HepG2 (cell line): Measurements from ENCODE around the gene ZBTB44. TPM values are rescaled to one million over a fixed set of nuclear protein-coding genes. Genes with fewer than 3 reads are reported as not detected.

Experiments
- ATAC-seq: fragments of 200-7000 bp; cut with Tn5 transposase; 3 replicates; pipeline ENCODE4 v1.9.1; 2020; ENCODE audit warnings: mild to moderate bottlenecking, moderate library complexity
- BruUV-seq: library from RNA; stranded (reverse); fragments of 400-500 nt; replicated peaks from 2 replicates; lab custom pipeline; 2021; lab: Mats Ljungman, UMichigan
- CTCF ChIA-PET: fragments of 300-600 bp; formaldehyde crosslinking; extraction: SDS; loops from one replicate; lab custom pipeline; 2021; ENCODE audit warnings: low total read pairs, inconsistent platforms, low intra/inter-chr PET ratio; lab: Yijun Ruan, JAX
- POLR2A ChIA-PET: fragments of 350-600 bp; sonication (Branson Sonifier 250); formaldehyde crosslinking; loops from one replicate; lab custom pipeline; 2020; ENCODE audit warnings: antibody characterized with exemption, inconsistent platforms; lab: Yijun Ruan, JAX
- DNase-seq: peaks from one replicate; pipeline ENCODE4 v3.0.0-alpha.2; 2015; ENCODE audit warnings: low spot score
- FAIRE-seq: peaks from 3 replicates; lab custom pipeline; 2011; peaks lifted over from hg19 to GRCh38; lab: Jason Lieb, UNC
- H2AFZ ChIP-seq: one replicate; pipeline ENCODE4 v1.6.1; 2011; ENCODE audit warnings: low read length, inconsistent platforms
- H3K27ac ChIP-seq: fragments of 300-600 bp; 3 replicates; pipeline ENCODE4 v1.8.0; 2011; ENCODE audit warnings: mixed run types, mild to moderate bottlenecking, mixed read lengths, low read length, inconsistent platforms; ENCODE audit not compliant: insufficient read depth; ENCODE audit errors: extremely low read length
- H3K27me3 ChIP-seq, 2 experiments: fragments of 200-600 bp in 1 of 2; 2 replicates in 1 of 2; 3 replicates in 1 of 2; pipeline versions ENCODE4 v1.6.0 to v1.8.0; 2011; ENCODE audit warnings: low read length in 2 of 2, mild to moderate bottlenecking in 2 of 2, moderate library complexity in 2 of 2, inconsistent platforms in 1 of 2; ENCODE audit not compliant: insufficient read depth in 2 of 2, control insufficient read depth in 1 of 2
- H3K36me3 ChIP-seq, 2 experiments: fragments of 200-600 bp in 1 of 2; replicated peaks in 1 of 2; 2 replicates in 1 of 2; 3 replicates in 1 of 2; pipeline versions ENCODE4 v1.5.1 to v1.8.0; 2011; ENCODE audit warnings: low read length in 2 of 2, inconsistent platforms in 1 of 2; ENCODE audit not compliant: insufficient read depth in 2 of 2, control insufficient read depth in 1 of 2
- H3K4me1 ChIP-seq: 2 replicates; pipeline ENCODE4 v1.5.1; 2012; ENCODE audit warnings: low read length, inconsistent platforms; ENCODE audit not compliant: insufficient read depth
- H3K4me2 ChIP-seq: 2 replicates; pipeline ENCODE4 v1.6.0; 2011; ENCODE audit warnings: low read depth, low read length, inconsistent platforms
- H3K4me3 ChIP-seq, 3 experiments: fragments of 200-600 bp in 1 of 3; sonication (generic), shearing (Covaris generic) in 1 of 3; replicated peaks in 1 of 3; 2 replicates each; pipeline ENCODE4 v1.5.1; 2011 to 2016; ENCODE audit warnings: low read length in 3 of 3, inconsistent platforms in 2 of 3, low read depth in 2 of 3, mild to moderate bottlenecking in 2 of 3, control low read depth in 1 of 3, mixed read lengths in 1 of 3; ENCODE audit not compliant: insufficient read depth in 1 of 3
- H3K79me2 ChIP-seq: one replicate; pipeline ENCODE4 v1.6.1; 2011; ENCODE audit warnings: low read length, inconsistent platforms; ENCODE audit not compliant: insufficient read depth
- H3K9ac ChIP-seq: 2 replicates; pipeline ENCODE4 v1.6.0; 2011; ENCODE audit warnings: mild to moderate bottlenecking, low read depth, low read length, inconsistent platforms; ENCODE audit not compliant: insufficient read depth
- H3K9me3 ChIP-seq: 2 replicates; pipeline ENCODE4 v1.5.1; 2012; ENCODE audit warnings: mild to moderate bottlenecking, low read length
- H4K20me1 ChIP-seq: 2 replicates; pipeline ENCODE4 v1.6.0; 2011; ENCODE audit warnings: inconsistent platforms, mild to moderate bottlenecking, low read length, moderate library complexity; ENCODE audit not compliant: insufficient read depth
- BRD4 ChIP-seq: sonication (generic); formaldehyde crosslinking; IDR thresholded peaks from 2 replicates; pipeline ENCODE4 v1.4.0; 2020; ENCODE audit warnings: missing genetic modification reagents
- LCORL ChIP-seq, 2 experiments: fragments of 450-650 bp in 1 of 2; sonication (generic) in 1 of 2; formaldehyde crosslinking in 1 of 2; IDR thresholded peaks; 2 replicates each; pipeline versions ENCODE4 v1.5.0 to v1.6.1; 2017 to 2020; ENCODE audit warnings: antibody characterized with exemption in 1 of 2, missing genetic modification reagents in 1 of 2
- NFE2L1 ChIP-seq: sonication (generic); formaldehyde crosslinking; IDR thresholded peaks from 2 replicates; pipeline ENCODE4 v1.4.0; 2020; ENCODE audit warnings: missing genetic modification reagents, mild to moderate bottlenecking, borderline replicate concordance
- PCBP1 ChIP-seq: fragments of 200-400 bp; formaldehyde crosslinking; IDR thresholded peaks from 2 replicates; pipeline ENCODE4 v1.6.1; 2017; ENCODE audit warnings: mild to moderate bottlenecking, low read depth, low read length, borderline replicate concordance
- REXO4 ChIP-seq: sonication (generic); formaldehyde crosslinking; IDR thresholded peaks from 2 replicates; pipeline ENCODE4 v1.8.0; 2022; ENCODE audit warnings: missing genetic modification reagents, mild to moderate bottlenecking, borderline replicate concordance
- RORA ChIP-seq: sonication (generic); formaldehyde crosslinking; IDR thresholded peaks from 2 replicates; pipeline ENCODE4 v1.5.0; 2020; ENCODE audit warnings: mild to moderate bottlenecking, missing genetic modification reagents, moderate library complexity
- SIN3A ChIP-seq: IDR thresholded peaks from 2 replicates; pipeline ENCODE4 v1.6.1; 2011; ENCODE audit warnings: low read depth, mild to moderate bottlenecking, control low read depth, low read length, borderline replicate concordance
- TAF1 ChIP-seq: sonication (generic); formaldehyde crosslinking; IDR thresholded peaks from 2 replicates; pipeline ENCODE4 v1.4.0; 2020; ENCODE audit warnings: missing genetic modification reagents
- XBP1 ChIP-seq: sonication (generic); formaldehyde crosslinking; IDR thresholded peaks from 2 replicates; pipeline ENCODE4 v1.5.0; 2020; ENCODE audit warnings: missing genetic modification reagents
- ZNF160 ChIP-seq: sonication (generic); formaldehyde crosslinking; IDR thresholded peaks from 2 replicates; pipeline ENCODE4 v1.8.0; 2022; ENCODE audit warnings: mild to moderate bottlenecking, inconsistent platforms, missing genetic modification reagents
- ZNF431 ChIP-seq: sonication (generic); formaldehyde crosslinking; IDR thresholded peaks from 2 replicates; pipeline ENCODE4 v1.9.0; 2022; ENCODE audit warnings: missing genetic modification reagents, low read depth, mild to moderate bottlenecking, borderline replicate concordance
- ZNF569 ChIP-seq: sonication (generic); formaldehyde crosslinking; IDR thresholded peaks from 2 replicates; pipeline ENCODE4 v1.5.0; 2020; ENCODE audit warnings: mild to moderate bottlenecking, missing genetic modification reagents, moderate library complexity, borderline replicate concordance
- ZSCAN21 ChIP-seq: sonication (generic); formaldehyde crosslinking; IDR thresholded peaks from 2 replicates; pipeline ENCODE4 v1.8.0; 2022; ENCODE audit warnings: mild to moderate bottlenecking, missing genetic modification reagents, moderate library complexity, borderline replicate concordance
- WGBS: methylation state at CpG from one replicate; pipeline ENCODE4 v1.1.6; 2017; ENCODE audit warnings: low lambda C conversion rate; 5-methylcytosine and 5-hydroxymethylcytosine counted together
- in situ Hi-C: cut with HindIII; loops from 2 replicates; pipeline ENCODE4 v1.10.0; 2017; ENCODE audit warnings: low pct_unique_long_range_greater_than_20kb; ENCODE audit not compliant: extremely low pct_ligation_motif_present
- intact Hi-C: fragments of 100-400 bp; cut with micrococcal nuclease; formaldehyde crosslinking; loops from one replicate; pipeline ENCODE4 v1.10.0; 2022; ENCODE audit not compliant: unreplicated experiment
- polyA plus RNA-seq, 8 experiments: library from polyadenylated mRNA; depleted of rRNA in 3 of 8; stranded (reverse) in 7 of 8; unstranded in 1 of 8; fragments of >200 nt; fragmentation: Illumina TruSeq in 4 of 8; extraction: Trizol in 4 of 8; gene quantifications; 2 replicates each; pipeline versions ENCODE4 v1.2.1 to v1.2.3, GENCODE V29; 2011 to 2016; ENCODE audit warnings: low read depth in 4 of 8, missing spikeins in 1 of 8, mixed read lengths in 1 of 8; ENCODE audit not compliant: insufficient read depth in 1 of 8
- total RNA-seq, 5 experiments: library from RNA; depleted of rRNA; stranded (reverse); fragments of >200 nt; fragmentation: Illumina TruSeq; extraction: Trizol; gene quantifications; 2 replicates each; pipeline ENCODE4 v1.2.3, GENCODE V29; 2016; ENCODE audit warnings: low read depth in 1 of 5
- TF ChIP-seq, protein P1 (sequence below): IDR thresholded peaks from 2 replicates; pipeline ENCODE4 v1.6.1; 2016
- TF ChIP-seq, protein P2 (sequence below): sonication (generic); formaldehyde crosslinking; IDR thresholded peaks from 2 replicates; pipeline ENCODE4 v1.4.0; 2020; ENCODE audit warnings: missing genetic modification reagents

Gene ZBTB44
- total and polyA plus RNA-seq, 2 of the 13 experiments (the other 11 are each of a cell fraction or from before 2014, with no cell fraction given), result 22.8 to 23.6 TPM

GRCh38 chr11:130198292-130198691, 116.4 kb downstream of the ZBTB44 start:
- 82% methylated on average over 16 of the region's 22 CpGs for WGBS
- TF ChIP-seq SIN3A, result no peak
- TF ChIP-seq ZSCAN21 (CRISPR knock-in tag), result no peak
- no peak for TF ChIP-seq NFE2L1 (CRISPR knock-in tag)
- TF ChIP-seq LCORL (IDR thresholded peaks at IDR 0.05), result no peak
- no peak for TF ChIP-seq LCORL (CRISPR knock-in tag; IDR thresholded peaks at IDR 0.05)
- no peak for TF ChIP-seq PCBP1
- TF ChIP-seq BRD4 (CRISPR knock-in tag), result no peak
- no peak for TF ChIP-seq REXO4
- no peak for TF ChIP-seq RORA (CRISPR knock-in tag)
- no peak overlapping the region for H3K4me2 ChIP-seq
- no peak for ATAC-seq
- no peaks in the 10 kb centered on the region for H3K27me3 ChIP-seq
- no TSS peak for BruUV-seq
- H2AFZ ChIP-seq, result no peak overlapping the region
- no peaks in the 10 kb centered on the region for H3K79me2 ChIP-seq
- peaks cover 9% of the 10 kb centered on the region for H3K4me1 ChIP-seq
- no peaks in the 10 kb centered on the region for H3K9me3 ChIP-seq
- CTCF ChIA-PET, result no interaction called here
- POLR2A ChIA-PET, result no interaction called here
- no peaks in the 10 kb centered on the region for H3K36me3 ChIP-seq
- no peak overlapping the region for H3K4me3 ChIP-seq
- FAIRE-seq, result no peak
- H3K27ac ChIP-seq, result no peak overlapping the region
- in situ Hi-C loops, result no loop called here
- H4K20me1 ChIP-seq, result no peaks in the 10 kb centered on the region
- intact Hi-C loops, result no loop called here
- H3K9ac ChIP-seq, result no peak overlapping the region
- DNase-seq, result no peak

- no peaks in the 10 kb centered on the region for H3K9me3 ChIP-seq
- H4K20me1 ChIP-seq, result no peaks in the 10 kb centered on the region
- H3K36me3 ChIP-seq, result no peaks in the 10 kb centered on the region
- peaks cover 17% of the 10 kb centered on the region for H3K4me1 ChIP-seq
- no peak overlapping the region for H3K4me2 ChIP-seq
- ChIA-PET POLR2A (no interaction called here), CTCF (no interaction called here)
- DNase-seq (no peak), FAIRE-seq (no peak), ATAC-seq (no peak)
- no peaks in the 10 kb centered on the region for H3K27me3 ChIP-seq
- no TSS peak for BruUV-seq
- intact Hi-C loops (no loop called here), in situ Hi-C loops (no loop called here)
- H3K4me3 ChIP-seq, result no peak overlapping the region
- no peaks in the 10 kb centered on the region for H3K79me2 ChIP-seq
- WGBS, result 95% methylated on average over 4 of the region's 27 CpGs
- H2AFZ ChIP-seq, result no peak overlapping the region
- no peak overlapping the region for H3K27ac ChIP-seq
- no peak overlapping the region for H3K9ac ChIP-seq
- TF ChIP-seq, protein P1, sequence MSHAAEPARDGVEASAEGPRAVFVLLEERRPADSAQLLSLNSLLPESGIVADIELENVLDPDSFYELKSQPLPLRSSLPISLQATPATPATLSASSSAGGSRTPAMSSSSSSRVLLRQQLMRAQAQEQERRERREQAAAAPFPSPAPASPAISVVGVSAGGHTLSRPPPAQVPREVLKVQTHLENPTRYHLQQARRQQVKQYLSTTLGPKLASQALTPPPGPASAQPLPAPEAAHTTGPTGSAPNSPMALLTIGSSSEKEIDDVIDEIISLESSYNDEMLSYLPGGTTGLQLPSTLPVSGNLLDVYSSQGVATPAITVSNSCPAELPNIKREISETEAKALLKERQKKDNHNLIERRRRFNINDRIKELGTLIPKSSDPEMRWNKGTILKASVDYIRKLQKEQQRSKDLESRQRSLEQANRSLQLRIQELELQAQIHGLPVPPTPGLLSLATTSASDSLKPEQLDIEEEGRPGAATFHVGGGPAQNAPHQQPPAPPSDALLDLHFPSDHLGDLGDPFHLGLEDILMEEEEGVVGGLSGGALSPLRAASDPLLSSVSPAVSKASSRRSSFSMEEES (CRISPR knock-in tag), result no peak
- TF ChIP-seq ZNF569 (CRISPR knock-in tag), result no peak
- TF ChIP-seq TAF1 (CRISPR knock-in tag), result no peak
- TF ChIP-seq, protein P2, sequence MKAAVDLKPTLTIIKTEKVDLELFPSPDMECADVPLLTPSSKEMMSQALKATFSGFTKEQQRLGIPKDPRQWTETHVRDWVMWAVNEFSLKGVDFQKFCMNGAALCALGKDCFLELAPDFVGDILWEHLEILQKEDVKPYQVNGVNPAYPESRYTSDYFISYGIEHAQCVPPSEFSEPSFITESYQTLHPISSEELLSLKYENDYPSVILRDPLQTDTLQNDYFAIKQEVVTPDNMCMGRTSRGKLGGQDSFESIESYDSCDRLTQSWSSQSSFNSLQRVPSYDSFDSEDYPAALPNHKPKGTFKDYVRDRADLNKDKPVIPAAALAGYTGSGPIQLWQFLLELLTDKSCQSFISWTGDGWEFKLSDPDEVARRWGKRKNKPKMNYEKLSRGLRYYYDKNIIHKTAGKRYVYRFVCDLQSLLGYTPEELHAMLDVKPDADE (CRISPR knock-in tag), result no peak
- no peak for TF ChIP-seq XBP1 (CRISPR knock-in tag)
- no peak for TF ChIP-seq ZNF160 (CRISPR knock-in tag)
- no peak for TF ChIP-seq ZNF431
Observed at GRCh38 chr11:130197386-130198035, 117.2 kb downstream of the ZBTB44 start.
